GM18870 (cell line): Measurements from ENCODE around the gene PMPCA.
A peak's percentile ranks its signal among the peaks of the same experiment; 100 is the strongest.

Source experiments
- ATAC-seq: cut with Tn5 transposase; IDR thresholded peaks from one replicate; pipeline ENCODE4 v1.9.1; 2021; ENCODE audit warnings: moderate library complexity; ENCODE audit not compliant: unreplicated experiment

Gene PMPCA

GRCh38 chr9:136410500-136411287, at the start of gene PMPCA, which contains the start of gene ENTR1:
TSS of gene PMPCA (plus strand) at chr9:136410658. CDS start at chr9:136410669, 11 bp downstream.
TSS of gene ENTR1 (minus strand) at chr9:136410614. CDS start at chr9:136410397, 217 bp downstream.
- no peak for ATAC-seq

DNA sequence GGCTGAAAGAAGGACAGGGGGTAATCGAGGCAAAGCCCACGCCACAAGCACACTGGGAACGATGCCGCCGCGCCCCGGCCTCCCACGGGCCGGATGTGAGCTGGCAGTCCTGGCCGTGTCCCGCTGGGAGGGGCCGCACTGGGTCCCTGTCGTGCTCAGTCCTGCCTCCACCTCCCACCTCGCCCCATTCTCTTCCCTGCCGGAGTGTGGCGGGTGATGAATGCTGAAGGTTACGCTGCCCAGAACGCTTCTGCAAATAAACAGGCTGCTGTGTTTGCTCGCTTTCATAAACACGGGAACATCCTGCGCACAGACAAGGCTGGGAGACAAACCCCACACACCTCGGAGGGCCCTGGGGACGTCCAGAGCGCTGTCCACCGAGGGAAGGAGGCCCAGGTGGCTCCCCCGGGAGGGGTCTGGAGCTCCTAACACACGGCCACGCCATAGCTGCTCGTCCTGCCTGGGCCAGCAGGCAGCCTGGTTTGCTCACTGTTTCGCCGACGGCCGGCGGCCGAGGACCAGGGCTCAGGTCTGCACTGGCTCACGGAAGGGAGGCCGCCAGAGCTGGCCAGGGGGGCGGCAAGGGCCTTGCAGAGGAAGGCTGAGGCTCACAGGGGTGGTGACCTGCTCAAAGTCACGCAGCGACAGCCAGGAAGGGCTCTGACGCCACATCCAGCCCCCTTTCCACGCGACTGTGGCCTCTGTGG, 49.3 kb upstream of the PMPCA start:
- no peak for ATAC-seq

DNA sequence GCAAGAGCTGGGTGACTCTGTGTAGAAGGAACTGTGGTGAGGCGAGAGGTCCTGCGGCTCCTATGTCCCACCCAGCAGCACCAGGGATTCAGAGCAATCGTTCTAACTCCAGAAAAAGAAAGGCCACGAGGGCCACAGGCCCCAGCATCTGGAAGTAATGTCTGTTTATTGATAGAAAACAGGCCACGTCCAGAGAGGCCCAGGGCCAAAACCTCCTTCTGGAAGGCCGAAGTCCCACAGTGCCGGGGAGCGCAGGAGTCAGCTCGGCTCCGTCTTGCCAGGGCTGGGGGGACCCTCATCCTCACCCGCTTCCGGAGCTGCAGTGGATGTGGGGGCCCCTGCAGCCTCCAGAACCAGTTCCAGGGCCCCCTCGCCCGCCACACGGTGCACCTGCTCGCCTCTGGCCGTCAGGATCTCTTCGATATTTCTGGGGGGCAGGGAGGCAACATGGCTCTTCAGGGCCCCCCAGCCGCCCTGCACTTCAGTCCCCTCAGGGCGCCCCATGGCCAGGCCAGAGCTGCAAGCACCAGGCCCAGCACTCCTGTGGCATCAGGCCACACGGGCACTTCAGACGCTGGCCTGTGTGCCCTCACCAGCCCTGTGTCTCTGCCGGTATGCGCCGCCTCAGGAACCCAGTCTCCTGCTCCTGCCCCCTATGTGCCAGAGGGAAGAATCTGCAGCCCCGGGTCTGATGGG, 48.6 kb upstream of the PMPCA start:
- ATAC-seq = no peak

DNA sequence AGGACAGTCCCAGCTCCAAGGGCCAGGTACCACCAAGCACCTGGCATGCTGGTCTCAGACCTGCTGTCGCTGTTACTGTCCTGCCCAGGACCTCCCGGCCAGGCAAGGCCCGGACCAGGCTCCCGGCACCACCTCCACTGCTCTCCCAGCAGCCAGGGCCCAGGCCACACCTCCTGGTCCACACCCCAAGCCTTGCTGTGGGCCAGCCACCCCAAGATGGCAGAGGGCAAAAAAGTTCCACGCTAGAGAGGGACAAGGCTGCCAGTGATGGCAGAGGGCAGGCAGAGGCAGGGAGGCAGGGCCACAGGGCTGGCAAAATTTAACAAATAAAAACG, 48.0 kb upstream of the PMPCA start:
- ATAC-seq = no peak

DNA sequence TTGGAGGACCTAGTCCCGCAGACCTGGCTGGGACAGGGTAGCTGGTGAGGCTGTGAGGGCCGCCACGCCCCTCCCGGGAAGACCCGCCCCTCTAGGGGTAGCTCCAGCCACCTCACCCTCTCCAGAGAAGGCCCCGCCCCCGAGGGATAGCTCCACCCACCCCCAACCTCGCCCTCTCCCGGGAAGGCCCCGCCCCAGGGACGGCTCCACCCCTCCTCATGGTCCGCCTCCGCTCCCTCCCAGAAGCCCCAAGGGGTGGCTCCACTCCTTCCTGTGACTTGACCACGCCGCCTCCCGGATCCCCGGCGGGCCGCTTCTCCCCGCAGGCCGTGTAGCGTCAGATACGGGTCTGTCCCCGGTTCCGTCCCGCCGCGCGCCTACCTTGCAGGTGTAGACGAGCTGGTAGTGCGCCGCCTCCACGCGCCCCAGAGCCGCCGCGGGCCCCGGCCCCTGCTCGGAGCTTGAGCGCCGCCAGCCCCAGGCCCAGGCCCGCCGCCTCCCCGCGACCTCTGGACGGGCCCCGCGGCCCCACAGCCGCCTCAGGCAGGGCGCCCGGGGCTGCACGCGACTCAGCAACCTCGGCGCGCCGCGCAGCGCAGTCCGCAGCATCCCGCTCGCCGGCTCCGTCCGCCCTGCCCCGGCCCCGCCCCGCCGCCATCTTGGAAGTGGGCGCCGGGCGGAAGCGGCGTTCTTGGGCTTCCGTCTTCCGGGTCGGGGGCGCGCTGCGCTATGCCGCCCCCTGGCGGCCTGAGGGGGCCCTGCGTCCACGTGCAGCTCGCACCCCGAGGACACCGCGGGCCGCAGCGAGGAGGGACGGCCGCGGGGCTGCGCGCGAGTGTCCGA, 47.1 kb upstream of the PMPCA start, which contains the start of gene DNLZ:
Gene DNLZ (minus strand): TSS at position 639 of the 843 bp plus-strand sequence. CDS start 30 bp downstream, at position 609.
- ATAC-seq = peak; percentile 51

GRCh38 chr9:136363949-136364748, 46.3 kb upstream of the PMPCA start:
- ATAC-seq = peak; percentile 14

- no peak for ATAC-seq
Observed at GRCh38 chr9:136364942-136365774, 45.3 kb upstream of the PMPCA start.

DNA sequence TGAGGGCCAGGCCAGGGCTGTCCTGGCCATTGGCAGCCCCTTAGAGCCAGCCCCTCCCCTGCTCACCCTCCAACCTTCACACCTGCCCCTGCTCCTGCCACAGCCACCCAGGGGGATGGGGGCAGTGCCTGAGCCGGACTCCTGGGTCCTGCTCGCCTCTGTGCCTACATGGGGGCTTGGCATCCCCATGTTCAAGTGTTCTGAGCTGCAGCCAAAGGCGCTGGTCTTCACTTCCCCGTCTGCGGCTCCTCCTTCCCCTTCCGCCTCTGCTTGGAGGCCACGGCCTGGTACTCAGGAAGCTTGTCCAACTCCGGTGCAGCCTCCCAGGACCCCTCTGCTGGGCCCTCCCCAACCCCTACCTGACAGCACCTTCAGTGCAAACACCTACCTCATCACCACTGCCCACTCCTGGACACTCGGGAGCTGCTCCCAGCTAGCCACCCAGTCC, 44.7 kb upstream of the PMPCA start:
- ATAC-seq = no peak

GRCh38 chr9:136366826-136367225, 43.6 kb upstream of the PMPCA start:
- no peak for ATAC-seq

DNA sequence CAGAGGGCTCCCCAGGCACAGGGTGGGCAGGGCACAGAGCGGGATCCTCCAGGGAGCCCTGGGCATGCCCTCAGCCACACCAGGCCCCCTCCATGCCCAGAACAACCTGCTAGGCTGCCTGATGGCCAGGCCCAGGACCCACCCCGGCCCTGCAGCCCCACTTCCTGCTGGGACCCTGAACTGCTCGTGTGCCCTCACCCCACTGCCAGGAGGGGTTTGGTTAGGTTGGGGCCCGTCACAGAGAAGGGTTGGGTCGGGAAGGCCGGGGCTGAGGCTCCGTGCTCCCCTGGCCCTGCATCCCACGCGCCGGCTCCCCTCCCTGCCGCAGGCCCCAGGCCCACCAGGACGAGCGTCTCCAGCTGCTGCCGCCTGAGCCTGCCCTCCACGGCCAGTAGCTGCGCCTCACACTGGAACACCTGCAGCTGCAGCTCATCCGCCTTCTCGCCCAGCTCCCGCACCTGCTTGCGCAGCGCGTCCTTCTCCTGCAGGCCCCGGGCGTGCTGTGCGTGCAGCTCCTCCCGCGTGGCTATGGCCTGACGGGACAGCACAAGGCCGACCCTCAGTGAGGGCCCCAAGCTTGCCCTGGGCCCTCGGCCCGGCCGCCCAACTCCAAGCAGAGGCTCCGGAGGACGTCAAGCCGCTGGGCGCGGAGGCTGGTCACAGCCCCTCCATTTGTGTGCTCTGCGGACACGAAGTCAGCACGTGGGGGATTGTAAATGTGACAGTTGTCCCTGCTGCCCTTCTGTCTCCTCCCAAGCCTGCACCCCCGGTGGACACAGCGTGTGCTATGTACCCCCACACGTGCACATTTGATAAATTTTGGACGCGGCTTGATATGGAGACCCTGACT, 42.9 kb upstream of the PMPCA start:
- no peak for ATAC-seq

DNA sequence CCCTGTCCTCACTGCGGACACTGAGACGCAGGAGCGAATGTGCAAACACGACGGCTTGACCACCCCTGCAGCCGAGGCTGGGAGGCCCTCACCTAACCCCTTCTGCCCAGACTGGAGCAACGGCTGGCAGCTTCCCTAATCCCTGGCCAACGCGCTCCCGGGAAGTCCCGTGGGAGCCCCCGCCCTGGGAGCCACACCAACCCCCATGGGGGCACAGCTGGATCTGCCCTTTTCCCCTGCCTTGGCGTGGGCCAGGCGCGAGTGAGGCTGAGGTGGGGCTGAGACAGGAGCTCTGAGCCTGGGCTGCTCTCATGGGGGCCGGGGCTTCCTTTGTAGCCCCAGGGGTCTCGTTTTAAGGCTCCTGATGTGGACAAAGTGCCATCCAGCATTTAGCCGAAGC, 42.3 kb upstream of the PMPCA start:
- ATAC-seq = no peak

- ATAC-seq = no peak
Observed at GRCh38 chr9:136370037-136370436, 40.4 kb upstream of the PMPCA start.

DNA sequence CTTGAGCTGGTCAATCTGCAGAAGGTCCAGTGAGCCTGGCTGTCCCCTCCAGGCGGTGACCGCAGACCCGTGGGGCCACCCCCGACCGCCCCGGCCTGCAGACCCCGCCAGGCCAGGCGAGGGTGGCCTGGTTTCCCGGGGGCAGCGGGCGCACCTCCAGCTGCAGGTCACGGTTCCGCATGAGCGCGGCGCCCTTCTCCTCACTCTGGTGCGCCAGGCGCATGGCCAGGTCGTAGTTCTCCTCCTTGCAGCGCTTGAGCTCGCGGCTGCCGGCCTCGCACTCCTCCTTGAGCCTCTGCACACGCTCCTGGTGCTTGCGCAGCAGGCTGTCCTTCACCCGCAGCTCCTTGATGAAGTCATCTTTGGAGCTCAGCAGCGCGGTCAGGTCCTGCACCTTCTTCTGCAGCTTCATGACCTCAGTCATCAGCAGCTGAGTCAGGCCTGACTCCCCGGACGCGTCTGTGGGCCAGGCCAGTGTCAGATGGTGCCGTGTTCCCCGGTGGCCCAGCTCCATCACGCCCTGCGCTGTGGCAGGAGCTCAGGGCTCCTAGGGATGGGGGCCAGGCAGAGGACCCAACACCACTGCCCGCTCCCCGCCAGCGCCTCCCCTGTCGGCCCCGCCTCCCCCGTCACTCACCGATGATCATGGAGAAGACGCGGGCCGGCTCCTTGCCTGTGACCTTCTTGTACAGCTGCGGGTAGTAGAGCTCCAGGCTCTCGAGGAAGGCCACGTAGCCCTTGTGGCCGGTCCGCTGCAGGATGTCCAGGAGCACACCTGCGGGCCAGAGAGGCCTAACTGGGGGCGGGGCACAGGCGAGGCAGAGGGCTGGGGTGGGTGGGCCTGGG, 39.5 kb upstream of the PMPCA start:
- ATAC-seq = no peak

DNA sequence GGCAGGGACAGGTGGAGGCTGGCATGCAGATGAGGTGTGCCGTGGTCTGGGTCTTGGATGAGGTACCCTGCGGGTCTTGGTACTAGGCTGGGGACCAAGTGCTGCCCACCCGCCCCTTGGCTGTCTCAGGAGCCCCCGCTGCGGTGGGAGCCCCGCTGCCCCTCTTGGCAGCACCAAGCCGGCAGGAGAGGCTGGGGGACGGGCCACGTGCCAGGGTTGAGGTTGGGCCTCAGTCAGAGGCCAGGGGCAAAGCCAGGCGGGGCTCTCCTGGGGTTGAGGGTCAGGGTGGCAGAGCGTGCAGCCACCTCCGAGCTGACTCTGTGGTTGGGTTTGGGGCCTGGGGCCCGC, 39.0 kb upstream of the PMPCA start:
- no peak for ATAC-seq

- no peak for ATAC-seq
Observed at GRCh38 chr9:136372006-136372405, 38.5 kb upstream of the PMPCA start.

- ATAC-seq = no peak
Observed at GRCh38 chr9:136372561-136373299, 37.7 kb upstream of the PMPCA start.
